ENCODE results near the gene MLLT11.

GRCh38 chr1:151061704-151062103 is 1.5 kb downstream of the MLLT11 start:
- no peak for TF ChIP-seq CTCF (IDR thresholded peaks at IDR 0.05; ENCODE audit: insufficient read depth, low read length, poor library complexity, severe bottlenecking)
- no peak for TF ChIP-seq EZH2phosphoT487 (conservative IDR thresholded peaks at IDR 0.05; ENCODE audit: low read length)
